C4-2B (cell line): Measurements from ENCODE around the gene S100A10.

Experiments used
- CTCF ChIP-seq: fragments of 450-650 bp; conservative IDR thresholded peaks from 2 replicates; pipeline ENCODE4 v1.5.1; 2017; ENCODE audit warnings: mild to moderate bottlenecking
- ZFX ChIP-seq: fragments of 450-650 bp; IDR thresholded peaks from 2 replicates; pipeline ENCODE4 v1.6.1; 2017

GRCh38 chr1:151988405-151988923 is 5.2 kb downstream of the S100A10 start:
- TF ChIP-seq CTCF (no peak), ZFX (no peak)
